Measurements from ENCODE around the gene ESRRA. TPM values are rescaled to one million over a fixed set of nuclear protein-coding genes. Genes with fewer than 3 reads are reported as not detected.

Gene ESRRA
- total and polyA plus RNA-seq, 9 of the 15 experiments (the other 6 are each of a cell fraction or from before 2014, with no cell fraction given) = 0.27 to 89.7 (median 23.7) TPM

DNA sequence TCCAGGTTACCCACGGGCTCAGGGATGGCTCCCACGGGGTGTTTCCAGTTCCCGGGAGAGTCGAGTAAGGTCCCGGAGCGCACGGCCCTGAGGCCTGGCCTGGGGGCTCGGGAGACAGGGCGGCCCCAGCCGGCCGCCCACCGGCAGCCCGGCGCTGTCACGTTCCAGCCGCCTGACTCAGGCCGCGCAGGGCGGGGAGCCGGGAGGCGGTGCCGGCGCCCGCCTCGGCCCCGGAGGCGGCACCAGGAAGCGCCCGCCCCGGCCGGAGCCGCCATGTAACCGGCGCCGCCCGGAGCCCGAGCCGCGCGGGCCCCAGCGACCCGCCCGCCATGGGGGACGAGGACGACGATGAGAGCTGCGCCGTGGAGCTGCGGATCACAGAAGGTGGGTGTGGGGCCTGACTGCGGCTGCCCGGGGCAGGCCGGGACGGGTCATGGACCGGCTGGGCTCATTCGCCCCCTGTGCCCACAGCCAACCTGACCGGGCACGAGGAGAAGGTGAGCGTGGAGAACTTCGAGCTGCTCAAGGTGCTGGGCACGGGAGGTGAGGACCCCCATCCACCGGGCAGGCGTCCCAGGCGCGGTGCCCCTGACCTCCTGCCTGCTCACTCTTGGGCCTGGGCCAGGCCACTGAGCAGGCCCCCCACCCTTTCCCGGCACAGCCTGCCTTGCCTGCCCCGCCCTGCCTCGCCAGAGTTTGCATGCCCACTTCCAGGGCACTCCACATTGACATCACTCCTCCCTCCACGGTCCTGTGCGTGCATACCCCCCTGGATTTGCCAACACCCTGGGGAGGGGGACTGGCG is 53.8 kb downstream of the ESRRA start, which contains the start of gene RPS6KA4 (continued):
- TF ChIP-seq HNRNPL (IDR thresholded peaks at IDR 0.05; ENCODE audit: low read depth, low read length) (peak; percentile 96), ZBTB40 (IDR thresholded peaks at IDR 0.05) (peak; percentile 38; the same call in 1 of the 2 replicates), ZBTB40 (CRISPR knock-in tag; IDR thresholded peaks at IDR 0.05) (no peak), PHF20 (IDR thresholded peaks at IDR 0.05; ENCODE audit: partially characterized antibody) (peak; percentile 80), E2F6 (IDR thresholded peaks at IDR 0.05; ENCODE audit: borderline replicate concordance in 1 of 2, extremely low read depth in 1 of 2, insufficient read depth in 1 of 2, insufficient read length in 1 of 2, low read depth in 1 of 2, low read length in 1 of 2, poor library complexity in 1 of 2, severe bottlenecking in 1 of 2) (peak; percentile 69 to 97), ZNF395 (CRISPR knock-in tag; IDR thresholded peaks at IDR 0.05) (peak; percentile 92), ZNF232 (CRISPR knock-in tag; IDR thresholded peaks at IDR 0.05) (0 out of 2 replicates have a peak, but pooled peaks have one; percentile 37), NONO (IDR thresholded peaks at IDR 0.05; ENCODE audit: low read depth in 2 of 2, low read length in 1 of 2) (peak in 1 of 2 experiments; percentile 77; a peak in 2 of 4 replicates), HBP1 (CRISPR knock-in tag; IDR thresholded peaks at IDR 0.05) (no peak), ETV6 (IDR thresholded peaks at IDR 0.05; ENCODE audit: borderline replicate concordance in 1 of 2, low read depth in 2 of 2, low read length in 1 of 2) (no peak), ETV6 (CRISPR knock-in tag; IDR thresholded peaks at IDR 0.05; ENCODE audit: borderline replicate concordance) (0 out of 2 replicates have a peak, but pooled peaks have one; percentile 23), FOSL1 (tag; conservative IDR thresholded peaks at IDR 0.05) (peak; percentile 71), POLR2A (conservative IDR thresholded peaks at IDR 0.05) (peak; percentile 71)
